Right atrium auricular region (tissue), 2 donors: ENCODE data around the gene GRIN2B. TPM values are rescaled to one million over a fixed set of nuclear protein-coding genes. Genes with fewer than 3 reads are reported as not detected.

Experiments used
- DNase-seq: peaks from one replicate; pipeline ENCODE4 v3.0.0-alpha.2; 2019; ENCODE audit warnings: low spot score
- H3K27ac ChIP-seq, 2 donors: fragments of 200-600 bp; sonication (generic); 1 replicate in 1 of 2; 2 replicates in 1 of 2; pipeline ENCODE4 v1.5.1; 2016 to 2019
- H3K27me3 ChIP-seq, 2 donors: fragments of 200-600 bp; sonication (generic); one replicate each; pipeline versions ENCODE4 v1.5.1 to v1.6.0; 2017 to 2019
- H3K36me3 ChIP-seq: fragments of 200-600 bp; sonication (generic); one replicate; pipeline ENCODE4 v1.5.1; 2016
- H3K4me1 ChIP-seq, 2 donors: fragments of 200-600 bp; sonication (generic); one replicate each; pipeline versions ENCODE4 v1.5.1 to v1.6.0; 2017 to 2019
- H3K4me3 ChIP-seq, 2 donors: fragments of 200-600 bp; sonication (generic); 1 replicate in 1 of 2; 2 replicates in 1 of 2; pipeline ENCODE4 v1.5.1; 2017 to 2019; ENCODE audit warnings: mild to moderate bottlenecking in 1 of 2, moderate library complexity in 1 of 2
- H3K9me3 ChIP-seq, 2 donors: fragments of 200-600 bp; sonication (generic); one replicate each; pipeline ENCODE4 v1.5.1; 2019
- CTCF ChIP-seq, 2 donors: fragments of 200-600 bp; sonication (generic); IDR thresholded peaks; one replicate each; pipeline ENCODE4 v1.5.1; 2019; ENCODE audit warnings: antibody characterized with exemption in 2 of 2
- total RNA-seq, 2 donors: library from RNA; depleted of rRNA; stranded (reverse); fragments of >200 nt; gene quantifications; one replicate each; pipeline ENCODE4 v1.1.0, GENCODE V29; 2016

The GRIN2B gene
- total RNA-seq, 2 donors from 2014 or later: not detected

- DNase-seq: no peak
- no peak for TF ChIP-seq CTCF (IDR thresholded peaks at IDR 0.05)
- Histone ChIP-seq H3K27me3 (no peaks in the 10 kb centered on the region), H3K4me1 (no peaks in the 10 kb centered on the region), H3K4me3 (no peak overlapping the region), H3K27ac (no peak overlapping the region), H3K9me3 (no peaks in the 10 kb centered on the region), H3K36me3 (no peaks in the 10 kb centered on the region)
Measured at GRCh38 chr12:13968281-13968680, 13.1 kb downstream of the GRIN2B start.

GRCh38 chr12:13964666-13965065 is 16.7 kb downstream of the GRIN2B start:
- Histone ChIP-seq H3K4me3 (no peak overlapping the region), H3K27ac (no peak overlapping the region), H3K9me3 (no peaks in the 10 kb centered on the region), H3K36me3 (no peaks in the 10 kb centered on the region), H3K27me3 (no peaks in the 10 kb centered on the region), H3K4me1 (no peaks in the 10 kb centered on the region)
- no peak for DNase-seq
- TF ChIP-seq CTCF (IDR thresholded peaks at IDR 0.05): no peak

GRCh38 chr12:13962699-13963098 is 18.7 kb downstream of the GRIN2B start:
- Histone ChIP-seq H3K4me3 (no peak overlapping the region), H3K27ac (no peak overlapping the region), H3K36me3 (no peaks in the 10 kb centered on the region), H3K27me3 (no peaks in the 10 kb centered on the region), H3K4me1 (no peaks in the 10 kb centered on the region), H3K9me3 (no peaks in the 10 kb centered on the region)
- peak in 1 of 2 donors; percentile 22 for TF ChIP-seq CTCF (IDR thresholded peaks at IDR 0.05)
- no peak for DNase-seq

- no peaks in the 10 kb centered on the region for H3K9me3 ChIP-seq
- no peak for TF ChIP-seq CTCF (IDR thresholded peaks at IDR 0.05)
- H3K27ac ChIP-seq: no peak overlapping the region
- H3K4me1 ChIP-seq: no peaks in the 10 kb centered on the region
- H3K36me3 ChIP-seq: no peaks in the 10 kb centered on the region
- no peak for DNase-seq
- H3K4me3 ChIP-seq: no peak overlapping the region
- H3K27me3 ChIP-seq: no peaks in the 10 kb centered on the region
Measured at GRCh38 chr12:13961971-13962370, 19.4 kb downstream of the GRIN2B start.

- no peaks in the 10 kb centered on the region for H3K9me3 ChIP-seq
- H3K4me3 ChIP-seq: no peak overlapping the region
- H3K27me3 ChIP-seq: no peaks in the 10 kb centered on the region
- H3K27ac ChIP-seq: no peak overlapping the region
- TF ChIP-seq CTCF (IDR thresholded peaks at IDR 0.05): no peak
- DNase-seq: no peak
- H3K4me1 ChIP-seq: no peaks in the 10 kb centered on the region
- H3K36me3 ChIP-seq: no peaks in the 10 kb centered on the region
Measured at GRCh38 chr12:13959131-13959723, 22.2 kb downstream of the GRIN2B start.

GRCh38 chr12:13957576-13957975 is 23.8 kb downstream of the GRIN2B start:
- Histone ChIP-seq H3K27me3 (no peaks in the 10 kb centered on the region), H3K4me3 (no peak overlapping the region), H3K27ac (no peak overlapping the region), H3K4me1 (no peaks in the 10 kb centered on the region), H3K9me3 (no peaks in the 10 kb centered on the region), H3K36me3 (no peaks in the 10 kb centered on the region)
- TF ChIP-seq CTCF (IDR thresholded peaks at IDR 0.05): no peak
- no peak for DNase-seq
